ENCODE measurements around the gene GLB1L.

Gene GLB1L

GRCh38 chr2:219221957-219222518, 23.2 kb downstream of the GLB1L start:
- no peak for DNase-seq (ENCODE audit: low read depth)

DNA sequence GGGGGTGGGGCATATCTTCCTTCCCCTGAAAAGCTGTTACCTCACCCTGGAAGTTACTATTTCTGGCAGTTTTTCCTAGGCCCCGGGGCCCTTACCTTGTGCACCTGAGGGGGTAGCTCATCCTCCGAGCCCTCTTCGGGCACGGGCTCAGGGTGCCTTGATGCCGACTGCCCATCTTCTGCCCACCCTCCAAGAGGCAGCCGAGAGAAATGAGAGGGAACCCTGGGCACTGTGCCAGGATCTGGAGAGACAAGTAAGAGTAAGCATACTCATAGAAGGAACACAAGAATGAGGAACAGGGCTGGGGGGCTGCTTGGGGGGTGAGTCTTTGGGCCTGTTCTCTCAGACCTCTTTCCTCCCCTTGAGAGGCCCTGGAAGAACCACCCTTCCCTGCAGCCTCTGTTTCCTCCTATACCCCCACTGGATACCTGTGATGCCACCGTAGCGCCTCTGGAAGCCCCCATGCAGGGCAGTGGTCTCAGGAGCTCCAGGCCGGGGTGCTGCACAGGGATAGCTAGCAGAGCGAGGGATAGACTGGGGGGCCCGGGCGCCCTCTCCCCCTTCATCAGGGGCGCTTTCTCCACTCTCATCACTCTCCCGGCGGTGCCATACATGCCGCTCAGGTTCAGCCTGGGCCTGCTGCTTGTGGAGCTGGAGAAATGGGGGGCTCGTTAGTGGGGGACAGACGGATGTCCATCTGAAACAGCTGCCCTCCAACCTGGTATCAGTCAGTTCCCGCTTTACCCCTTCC, 24.4 kb downstream of the GLB1L start:
- DNase-seq (ENCODE audit: low read depth), result no peak

DNA sequence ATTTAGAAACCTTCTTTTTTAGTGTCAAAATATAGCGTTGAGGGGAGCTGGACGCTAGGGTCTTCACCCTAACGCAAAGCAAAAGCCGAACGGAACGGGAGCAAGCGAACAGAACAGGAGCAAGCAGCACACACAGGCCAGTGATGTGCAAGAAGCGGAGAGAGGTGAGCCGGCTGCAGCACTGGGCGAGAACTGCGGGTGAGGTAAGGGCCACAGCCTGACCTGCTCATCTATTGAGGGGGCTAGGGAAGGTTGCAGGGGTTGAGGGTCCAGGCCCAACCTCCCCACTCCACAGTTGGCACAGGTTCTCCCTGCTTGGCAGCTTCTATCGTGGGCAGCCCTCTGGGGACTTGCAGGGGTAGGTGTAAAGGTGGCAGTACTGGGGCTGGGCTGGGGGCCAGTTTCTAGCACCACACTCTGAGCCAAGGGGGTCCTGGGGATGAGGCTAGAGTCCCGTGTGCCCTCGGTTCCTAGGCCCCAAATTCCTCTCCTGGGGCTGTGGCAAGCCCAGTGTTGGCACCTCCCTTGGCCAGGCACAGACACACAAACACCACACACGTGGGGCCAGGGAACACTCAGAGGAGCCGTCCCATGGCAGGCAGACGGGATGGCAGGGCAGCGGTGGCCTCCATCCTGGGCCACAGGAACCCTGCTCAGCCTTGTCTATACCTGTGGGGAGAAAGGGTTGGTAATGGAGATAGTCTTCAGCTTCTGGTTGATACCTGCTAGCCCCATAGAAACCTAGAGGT, 25.3 kb downstream of the GLB1L start:
- no peak for DNase-seq (ENCODE audit: low read depth)

- DNase-seq (ENCODE audit: low read depth), result peak; percentile 84
Measured at GRCh38 chr2:219218732-219219701, 26.2 kb downstream of the GLB1L start, which contains the start of gene ABCB6. Gene ABCB6 (minus strand): TSS chr2:219218958. CDS start chr2:219218673, 285 bp downstream.

- no peak for DNase-seq (ENCODE audit: low read depth)
Measured at GRCh38 chr2:219218217-219218731, 27.0 kb downstream of the GLB1L start.

GRCh38 chr2:219216535-219216915, 28.7 kb downstream of the GLB1L start:
- no peak for DNase-seq (ENCODE audit: low read depth)

DNA sequence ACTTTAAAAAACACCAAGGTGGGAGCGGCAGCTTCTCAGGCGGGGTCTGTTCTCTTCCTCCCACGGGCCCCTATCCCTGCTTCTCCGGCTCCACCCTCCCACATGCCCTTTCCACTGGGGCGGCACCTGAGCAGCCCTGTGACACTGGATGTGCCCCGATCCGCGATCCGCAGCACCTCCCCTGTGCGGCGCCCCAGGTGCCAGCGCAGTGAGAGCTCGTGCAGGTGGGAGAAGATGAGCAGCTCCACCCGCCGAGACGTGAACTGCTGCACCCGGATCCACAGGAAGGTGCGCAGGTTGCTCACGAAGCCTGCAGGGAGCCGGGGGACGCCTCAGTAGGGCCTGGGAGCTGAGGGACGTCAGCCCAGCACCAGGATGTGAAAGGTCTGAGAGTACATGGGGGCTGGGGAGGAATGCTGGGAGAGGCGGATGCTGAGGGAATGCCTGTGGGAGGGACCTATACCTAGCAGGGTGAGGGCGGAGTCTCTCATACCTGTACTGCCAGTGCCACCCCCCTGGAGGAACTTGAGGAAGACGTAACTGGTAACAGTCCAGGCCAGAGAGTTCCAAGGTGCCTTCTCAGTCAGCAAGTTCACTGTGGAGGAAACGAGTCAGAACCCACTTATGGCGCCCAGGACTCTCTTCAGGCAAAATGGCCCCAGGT, 29.2 kb downstream of the GLB1L start:
- DNase-seq (ENCODE audit: low read depth), result no peak

DNA sequence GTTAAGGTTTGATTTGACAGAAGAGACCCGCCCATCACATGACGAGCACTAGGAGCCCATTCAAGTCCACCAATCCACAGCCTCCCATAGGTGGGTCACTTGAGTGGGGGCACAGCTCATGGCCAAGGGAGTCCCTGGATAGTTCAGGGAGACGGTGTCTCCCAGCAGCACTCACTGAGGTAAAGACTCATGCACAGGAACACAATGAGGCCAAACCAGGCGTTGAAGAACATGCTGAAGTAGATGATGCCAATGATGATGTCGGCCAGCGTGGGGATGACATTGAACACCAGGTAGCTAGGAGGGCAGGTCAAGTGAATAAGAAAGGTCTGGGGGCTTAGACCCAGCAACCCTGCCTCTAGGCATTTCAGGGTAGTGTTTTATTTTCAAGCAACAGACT, 30.5 kb downstream of the GLB1L start:
- DNase-seq (ENCODE audit: low read depth), result no peak

DNA sequence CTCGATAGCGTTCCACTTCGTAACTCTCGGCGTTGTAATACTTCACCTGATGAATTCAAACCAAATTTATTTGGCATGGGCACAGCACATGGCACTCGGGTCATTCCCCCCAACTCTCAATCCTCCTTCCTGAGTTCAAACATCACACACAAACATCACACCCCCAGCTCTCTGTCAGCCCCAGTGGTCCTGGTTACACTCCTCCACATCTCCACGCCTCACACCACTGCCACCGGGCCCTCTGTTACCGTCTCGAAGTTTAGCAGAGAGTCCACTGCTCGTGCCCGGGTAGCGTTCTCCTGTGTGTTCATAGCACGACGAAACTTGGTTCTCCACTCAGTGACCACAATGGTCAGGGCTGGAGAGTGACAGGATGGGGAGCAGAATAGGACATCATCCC, 31.1 kb downstream of the GLB1L start:
- no peak for DNase-seq (ENCODE audit: low read depth)

DNA sequence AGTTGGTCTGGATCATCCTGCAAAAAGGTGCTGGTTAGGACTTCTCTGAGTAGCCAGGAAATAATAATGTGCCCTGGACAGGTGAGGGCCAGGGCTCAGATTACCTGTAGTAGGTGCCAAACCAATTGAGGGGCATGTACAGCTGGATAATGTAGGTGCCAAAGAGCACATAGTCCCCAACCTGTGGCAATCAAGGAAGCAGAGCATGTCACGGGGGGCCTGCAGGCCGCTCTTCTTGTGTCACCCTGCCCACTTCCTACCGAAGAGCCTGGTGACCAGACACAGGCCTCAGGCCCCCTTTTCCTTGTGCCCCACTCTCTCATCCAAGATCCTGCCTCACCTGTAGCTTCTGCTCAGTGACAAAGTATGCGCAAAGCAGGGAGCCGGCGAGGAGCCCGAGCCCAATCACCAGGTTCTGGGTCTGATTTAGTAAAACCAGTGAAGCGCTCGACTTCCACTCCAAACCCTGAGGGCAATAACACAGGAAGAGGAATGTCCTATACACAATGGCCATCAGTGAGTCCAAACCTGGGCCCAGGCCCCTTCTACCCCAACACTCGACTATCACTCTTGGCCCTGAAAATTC, 31.7 kb downstream of the GLB1L start:
- DNase-seq (ENCODE audit: low read depth), result no peak

DNA sequence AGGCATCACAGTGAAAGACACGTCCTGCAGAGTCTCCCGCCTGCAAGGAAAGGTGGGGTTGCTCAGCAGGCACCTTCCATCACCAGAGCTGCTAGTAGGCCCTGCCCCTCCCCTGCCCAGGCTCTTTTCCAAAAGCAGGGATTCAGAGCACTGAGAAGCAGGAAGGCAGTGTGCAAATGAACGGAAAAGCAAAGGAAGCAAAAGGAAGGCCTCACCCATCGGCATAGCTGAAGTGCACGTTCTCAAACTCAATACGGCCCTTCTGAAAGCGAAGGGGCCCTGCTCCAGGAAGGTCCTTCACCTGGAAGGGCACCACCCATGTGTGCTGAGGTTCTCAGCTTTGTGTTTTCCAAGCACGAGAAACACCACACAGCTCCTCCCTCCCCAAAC, 32.2 kb downstream of the GLB1L start:
- no peak for DNase-seq (ENCODE audit: low read depth)

- no peak for DNase-seq (ENCODE audit: low read depth)
Measured at GRCh38 chr2:219210886-219211362, 34.3 kb downstream of the GLB1L start.

DNA sequence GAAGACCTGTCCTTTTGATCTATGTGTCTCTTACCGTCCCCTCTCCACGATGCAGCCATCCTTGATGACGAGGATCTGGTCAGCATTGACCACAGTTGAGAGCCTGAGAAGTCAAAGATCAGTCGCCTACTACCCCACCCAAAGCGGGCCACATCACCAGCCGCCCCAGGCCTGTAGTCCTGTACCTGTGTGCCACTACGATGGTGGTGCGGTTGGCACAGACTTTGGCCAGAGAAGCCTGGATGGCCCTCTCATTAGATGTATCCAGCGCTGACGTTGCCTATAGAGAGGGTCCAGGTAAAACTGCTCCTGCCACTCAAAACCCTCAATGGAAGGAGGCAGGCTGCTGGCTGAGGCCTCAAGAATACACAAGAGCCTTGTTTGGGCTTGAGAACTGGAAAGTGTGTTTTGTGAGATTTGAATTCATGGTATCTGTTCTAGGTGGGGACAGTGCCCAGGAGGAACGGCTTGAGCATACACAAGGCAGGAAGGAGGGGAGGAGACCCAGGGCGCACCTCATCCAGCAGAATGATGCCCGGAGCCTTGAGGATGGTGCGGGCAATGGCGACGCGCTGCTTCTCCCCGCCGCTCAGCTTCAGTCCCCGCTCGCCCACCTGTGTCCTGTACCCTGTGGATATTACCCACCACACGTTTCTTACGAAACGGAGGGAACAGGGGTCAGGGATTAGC, 34.9 kb downstream of the GLB1L start:
- no peak for DNase-seq (ENCODE audit: low read depth)

DNA sequence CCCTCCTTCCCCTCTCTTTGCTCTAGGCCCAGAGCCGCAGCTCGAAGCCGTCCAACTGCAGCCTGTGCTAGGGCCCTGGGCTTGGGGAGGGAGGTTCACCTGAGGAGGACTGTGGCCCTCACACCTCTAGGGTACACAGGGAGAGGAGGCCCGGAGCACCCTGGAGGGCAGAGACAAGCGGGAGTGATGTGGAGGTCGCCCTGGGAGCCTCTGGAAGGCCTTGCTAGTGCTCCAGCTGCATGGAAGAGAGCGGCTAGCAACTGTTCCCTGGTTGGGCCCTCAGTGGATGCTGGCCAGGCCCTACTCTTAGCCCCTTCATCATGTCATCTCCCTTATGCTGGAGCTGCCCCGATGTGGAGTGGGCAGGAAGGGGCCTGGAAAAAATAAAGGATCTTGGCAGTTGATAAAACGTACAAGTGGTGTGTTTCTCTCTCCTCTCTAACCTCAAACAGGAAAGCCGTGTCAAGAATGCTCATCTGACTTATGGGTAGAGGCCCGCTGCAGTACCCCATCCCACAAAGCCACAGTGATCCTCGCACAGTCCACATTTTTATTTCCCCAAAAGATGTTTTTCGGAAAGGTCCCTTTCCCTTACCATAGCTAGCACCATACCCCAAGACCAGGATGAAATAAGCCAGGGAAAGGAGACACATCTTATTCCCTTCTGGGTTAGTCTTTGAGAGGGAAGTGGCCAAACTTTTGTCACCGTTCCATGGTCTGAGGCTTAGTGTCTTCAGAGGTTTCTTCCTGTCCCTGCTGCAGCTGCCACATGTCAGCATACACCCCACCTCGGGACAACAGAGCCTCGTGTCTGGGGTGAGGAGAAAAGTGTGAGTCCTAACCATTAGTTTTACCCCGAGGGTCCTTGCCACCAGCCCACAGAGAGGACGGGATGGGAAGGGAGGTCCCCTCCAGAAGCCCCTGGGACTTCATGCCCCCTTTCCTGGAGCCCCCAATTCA, 35.7 kb downstream of the GLB1L start:
- no peak for DNase-seq (ENCODE audit: low read depth)

- no peak for DNase-seq (ENCODE audit: low read depth)
Measured at GRCh38 chr2:219207884-219208740, 37.1 kb downstream of the GLB1L start.

DNA sequence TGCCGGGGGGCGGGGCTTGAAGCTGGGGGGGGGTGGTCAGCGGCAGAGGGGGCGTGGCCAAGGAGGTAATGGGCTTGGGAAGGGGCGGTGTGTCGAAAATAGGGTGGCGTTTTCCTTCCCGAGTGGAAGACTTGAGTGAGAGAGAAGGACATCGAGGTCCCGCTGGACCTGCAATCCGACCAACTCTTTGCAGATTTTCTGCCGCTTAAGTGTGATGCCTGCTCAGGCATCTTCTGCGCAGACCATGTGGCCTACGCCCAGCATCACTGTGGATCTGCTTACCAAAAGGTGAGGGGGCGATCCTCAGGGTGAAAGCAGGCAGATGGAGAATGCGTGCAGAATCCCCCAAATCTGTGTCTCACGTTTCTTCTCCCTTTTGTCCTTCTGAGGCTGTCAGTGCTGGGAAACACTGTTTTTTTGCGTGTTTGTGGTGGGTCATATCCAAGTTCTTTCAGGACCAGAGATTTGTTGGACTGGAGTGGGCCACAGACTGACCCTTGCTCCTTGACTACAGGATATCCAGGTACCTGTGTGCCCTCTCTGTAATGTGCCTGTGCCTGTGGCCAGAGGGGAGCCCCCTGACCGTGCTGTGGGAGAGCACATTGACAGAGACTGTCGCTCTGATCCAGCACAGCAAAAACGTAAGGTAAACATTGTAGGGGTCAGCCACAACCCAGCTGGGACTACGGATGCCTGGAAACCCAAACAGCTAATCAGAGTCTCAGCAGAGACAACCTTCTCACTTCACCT, 37.9 kb downstream of the GLB1L start:
- no peak for DNase-seq (ENCODE audit: low read depth)

Data from activated T-helper 9 cell treated with anti-CD3 and anti-CD28 coated beads, Interleukin-2, amount 50 U/mL, for 16 hours (primary cell).